ENCODE data around the gene MTCH2.
"Not testable (repeated sequence)": the region's sequence is repeated elsewhere in the genome, so short reads cannot be mapped to it uniquely, and the experiment has no call there.

The MTCH2 gene

DNA sequence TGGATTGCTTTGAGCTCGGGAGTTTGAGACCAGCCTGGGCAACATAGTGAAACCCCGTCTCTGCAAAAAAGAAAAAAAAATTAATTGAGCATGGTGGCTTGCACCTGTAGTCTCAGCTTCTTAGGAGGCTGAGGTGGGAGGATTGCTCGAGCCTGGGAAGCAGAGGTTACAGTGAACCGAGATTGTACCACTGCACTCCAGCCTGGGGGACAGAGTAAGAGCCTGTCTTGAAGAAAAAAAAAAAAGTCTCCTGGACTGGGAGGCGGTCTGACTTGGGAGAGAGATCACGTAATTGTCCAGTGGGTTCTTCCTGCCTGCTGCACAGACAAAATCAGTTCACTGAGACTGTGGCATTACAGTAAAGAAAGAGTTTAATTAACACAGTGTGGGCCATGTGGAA is 3.1 kb upstream of the MTCH2 start:
- DNase-seq, result no peak
- Histone ChIP-seq H3K36me3 (ENCODE audit: control insufficient read depth, insufficient read depth, low read length) (no peaks in the 10 kb centered on the region), H3K4me3 (ENCODE audit: insufficient read depth, low read depth, low read length, poor library complexity, severe bottlenecking) (no peak overlapping the region), H3K27ac (ENCODE audit: insufficient read depth, low read length, poor library complexity, severe bottlenecking) (no peak overlapping the region), H3K9me3 (ENCODE audit: control insufficient read depth, low read length) (no peaks in the 10 kb centered on the region), H3K4me1 (ENCODE audit: control insufficient read depth, insufficient read depth, low read length, poor library complexity, severe bottlenecking) (peaks cover 7% of the 10 kb centered on the region), H3K27me3 (replicated peaks; ENCODE audit: control insufficient read depth, insufficient read depth, low read length, poor library complexity, severe bottlenecking) (no peaks in the 10 kb centered on the region)

DNA sequence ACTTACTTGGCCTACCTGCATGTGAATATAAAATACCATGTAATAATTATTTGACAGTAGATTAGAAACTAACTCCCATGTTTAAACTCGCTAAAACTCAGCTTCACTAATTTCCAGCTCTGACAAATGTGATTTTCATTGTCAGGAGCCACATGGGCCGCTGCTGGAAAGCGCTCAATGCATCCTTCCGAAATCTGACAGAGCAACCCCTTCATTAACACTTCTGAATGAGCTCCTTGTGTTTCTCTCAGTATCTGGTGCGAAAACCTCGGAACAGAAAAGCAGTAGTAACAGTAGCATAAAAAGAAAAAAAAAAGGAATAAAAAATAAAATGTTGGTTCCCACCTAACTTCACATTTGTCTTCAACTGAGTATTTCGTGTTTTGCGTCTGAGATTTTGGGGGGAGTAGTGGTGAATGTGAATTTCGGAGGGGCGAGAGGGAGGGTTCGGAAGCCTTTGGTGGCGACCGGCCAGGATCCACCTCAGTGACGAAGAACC is 710 bp downstream of the MTCH2 start:
- Histone ChIP-seq H3K4me1 (ENCODE audit: control insufficient read depth, insufficient read depth, low read length, poor library complexity, severe bottlenecking) (peaks cover 7% of the 10 kb centered on the region), H3K27me3 (replicated peaks; ENCODE audit: control insufficient read depth, insufficient read depth, low read length, poor library complexity, severe bottlenecking) (no peaks in the 10 kb centered on the region), H3K36me3 (ENCODE audit: control insufficient read depth, insufficient read depth, low read length) (peaks cover 10% of the 10 kb centered on the region), H3K27ac (ENCODE audit: insufficient read depth, low read length, poor library complexity, severe bottlenecking) (peak overlapping the region; percentile 80), H3K4me3 (ENCODE audit: insufficient read depth, low read depth, low read length, poor library complexity, severe bottlenecking) (peak overlapping the region; percentile 66), H3K9me3 (ENCODE audit: control insufficient read depth, low read length) (no peaks in the 10 kb centered on the region)
- DNase-seq, result no peak

DNA sequence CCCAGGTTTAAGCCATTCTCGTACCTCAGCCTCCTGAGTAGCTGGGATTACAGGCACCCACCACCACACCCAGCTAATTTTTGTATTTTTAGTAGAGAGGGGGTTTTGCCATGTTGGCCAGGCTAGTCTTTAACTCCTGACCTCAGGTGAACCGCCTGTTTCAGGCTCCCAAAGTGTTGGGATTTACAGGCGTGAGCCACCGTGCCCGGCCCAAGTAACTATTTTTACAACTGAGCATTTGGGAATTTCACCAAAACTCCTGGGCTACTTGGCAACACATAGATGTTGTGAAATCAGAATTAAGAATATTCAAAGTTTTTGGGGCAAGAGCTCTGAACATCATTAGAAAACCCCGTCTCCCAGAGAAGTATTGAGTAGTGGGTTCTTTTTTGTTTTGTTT is 1.9 kb downstream of the MTCH2 start:
- H3K4me1 ChIP-seq (ENCODE audit: control insufficient read depth, insufficient read depth, low read length, poor library complexity, severe bottlenecking); H3K27me3 ChIP-seq (replicated peaks; ENCODE audit: control insufficient read depth, insufficient read depth, low read length, poor library complexity, severe bottlenecking); H3K27ac ChIP-seq (ENCODE audit: insufficient read depth, low read length, poor library complexity, severe bottlenecking); DNase-seq; H3K9me3 ChIP-seq (ENCODE audit: control insufficient read depth, low read length); H3K4me3 ChIP-seq (ENCODE audit: insufficient read depth, low read depth, low read length, poor library complexity, severe bottlenecking): not testable (repeated sequence)
- H3K36me3 ChIP-seq (ENCODE audit: control insufficient read depth, insufficient read depth, low read length), result peaks cover 11% of the 10 kb centered on the region

DNA sequence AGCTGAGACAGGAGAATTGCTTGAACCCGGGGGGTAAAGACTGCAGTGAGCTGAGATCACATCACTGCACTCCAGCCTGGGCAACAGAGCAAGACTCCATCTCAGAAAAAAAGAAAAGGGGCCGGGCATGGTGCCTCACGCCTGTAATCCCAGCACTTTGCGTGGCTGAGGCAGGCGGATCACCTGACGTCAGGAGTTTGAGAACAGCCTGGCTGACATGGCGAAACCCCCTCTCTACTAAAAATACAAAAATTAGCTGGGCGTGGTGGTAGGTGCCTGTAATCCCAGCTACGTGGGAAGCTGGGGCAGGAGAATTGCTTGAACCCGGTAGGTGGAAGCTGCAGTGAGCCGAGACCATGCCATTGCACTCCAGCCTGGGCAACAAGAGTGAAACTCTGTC is 6.0 kb downstream of the MTCH2 start:
- peaks cover 35% of the 10 kb centered on the region for H3K36me3 ChIP-seq (ENCODE audit: control insufficient read depth, insufficient read depth, low read length)
- H3K4me3 ChIP-seq (ENCODE audit: insufficient read depth, low read depth, low read length, poor library complexity, severe bottlenecking); H3K9me3 ChIP-seq (ENCODE audit: control insufficient read depth, low read length); DNase-seq; H3K27ac ChIP-seq (ENCODE audit: insufficient read depth, low read length, poor library complexity, severe bottlenecking); H3K27me3 ChIP-seq (replicated peaks; ENCODE audit: control insufficient read depth, insufficient read depth, low read length, poor library complexity, severe bottlenecking); H3K4me1 ChIP-seq (ENCODE audit: control insufficient read depth, insufficient read depth, low read length, poor library complexity, severe bottlenecking): not testable (repeated sequence)

DNA sequence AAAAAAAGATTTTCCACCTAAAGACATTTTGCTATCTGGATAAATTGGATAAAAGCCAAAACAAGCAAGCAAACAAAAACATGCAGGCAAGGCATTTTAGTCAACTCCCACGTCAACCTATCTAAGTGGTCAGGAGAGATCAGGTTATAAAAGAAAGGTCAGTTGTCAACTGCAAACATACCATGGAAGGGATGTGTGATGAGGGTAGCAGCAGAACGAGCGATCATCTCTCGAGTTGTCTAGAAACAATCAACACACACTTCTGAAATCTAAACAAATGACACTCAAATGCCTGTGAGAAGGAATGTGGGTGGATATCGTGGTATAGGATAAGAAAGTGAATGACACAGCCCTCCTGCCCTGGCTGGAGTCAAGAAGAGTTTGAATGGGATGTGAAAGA is 10.9 kb downstream of the MTCH2 start:
- DNase-seq, result no peak
- Histone ChIP-seq H3K4me1 (ENCODE audit: control insufficient read depth, insufficient read depth, low read length, poor library complexity, severe bottlenecking) (no peaks in the 10 kb centered on the region), H3K27ac (ENCODE audit: insufficient read depth, low read length, poor library complexity, severe bottlenecking) (no peak overlapping the region), H3K9me3 (ENCODE audit: control insufficient read depth, low read length) (no peaks in the 10 kb centered on the region), H3K36me3 (ENCODE audit: control insufficient read depth, insufficient read depth, low read length) (peaks cover 66% of the 10 kb centered on the region), H3K27me3 (replicated peaks; ENCODE audit: control insufficient read depth, insufficient read depth, low read length, poor library complexity, severe bottlenecking) (no peaks in the 10 kb centered on the region), H3K4me3 (ENCODE audit: insufficient read depth, low read depth, low read length, poor library complexity, severe bottlenecking) (no peak overlapping the region)

DNA sequence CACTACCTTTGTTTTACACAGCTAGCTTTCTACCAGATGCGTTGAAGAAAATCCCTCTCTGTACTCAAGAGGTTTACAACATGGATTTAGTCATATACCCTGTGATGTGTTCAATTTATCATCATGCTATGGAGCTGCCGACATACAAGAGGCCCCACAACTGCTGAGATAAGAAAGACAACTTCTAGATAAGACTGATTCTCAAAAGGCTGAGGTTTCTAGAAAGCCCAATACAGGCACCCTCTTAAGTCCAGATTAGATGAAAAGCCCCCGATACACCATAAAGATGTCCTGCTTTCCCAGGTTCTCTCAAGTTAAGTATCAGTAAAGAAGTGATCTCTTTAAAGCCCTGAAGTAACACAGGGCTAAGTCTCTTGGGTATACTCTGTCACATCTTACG is 14.3 kb downstream of the MTCH2 start:
- H3K4me1 ChIP-seq (ENCODE audit: control insufficient read depth, insufficient read depth, low read length, poor library complexity, severe bottlenecking), result no peaks in the 10 kb centered on the region
- peaks cover 66% of the 10 kb centered on the region for H3K36me3 ChIP-seq (ENCODE audit: control insufficient read depth, insufficient read depth, low read length)
- H3K27ac ChIP-seq (ENCODE audit: insufficient read depth, low read length, poor library complexity, severe bottlenecking), result no peak overlapping the region
- no peaks in the 10 kb centered on the region for H3K27me3 ChIP-seq (replicated peaks; ENCODE audit: control insufficient read depth, insufficient read depth, low read length, poor library complexity, severe bottlenecking)
- no peak overlapping the region for H3K4me3 ChIP-seq (ENCODE audit: insufficient read depth, low read depth, low read length, poor library complexity, severe bottlenecking)
- H3K9me3 ChIP-seq (ENCODE audit: control insufficient read depth, low read length), result no peaks in the 10 kb centered on the region
- no peak for DNase-seq

DNA sequence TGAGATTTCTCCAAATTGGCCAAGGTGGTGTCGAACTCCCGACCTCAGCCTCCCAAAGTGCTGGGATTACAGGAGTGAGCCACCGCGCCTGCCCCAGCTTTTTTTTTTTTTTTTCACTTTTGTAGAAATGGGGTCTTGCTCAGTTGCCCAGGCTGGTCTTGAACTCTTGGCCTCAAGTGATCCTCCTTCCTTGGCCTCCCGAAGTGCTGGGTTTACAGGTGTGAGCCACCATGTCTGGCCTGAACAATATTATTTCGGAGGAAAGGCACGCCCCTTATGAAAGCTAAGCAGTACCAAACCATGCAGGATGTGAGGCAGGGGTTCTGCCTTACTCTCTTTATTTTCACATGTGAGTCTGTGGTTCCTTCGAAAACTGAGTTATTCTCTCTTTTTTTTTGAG is 16.1 kb downstream of the MTCH2 start:
- no peak overlapping the region for H3K27ac ChIP-seq (ENCODE audit: insufficient read depth, low read length, poor library complexity, severe bottlenecking)
- DNase-seq, result no peak
- H3K4me3 ChIP-seq (ENCODE audit: insufficient read depth, low read depth, low read length, poor library complexity, severe bottlenecking), result no peak overlapping the region
- H3K4me1 ChIP-seq (ENCODE audit: control insufficient read depth, insufficient read depth, low read length, poor library complexity, severe bottlenecking), result no peaks in the 10 kb centered on the region
- H3K27me3 ChIP-seq (replicated peaks; ENCODE audit: control insufficient read depth, insufficient read depth, low read length, poor library complexity, severe bottlenecking), result no peaks in the 10 kb centered on the region
- H3K36me3 ChIP-seq (ENCODE audit: control insufficient read depth, insufficient read depth, low read length), result peaks cover 74% of the 10 kb centered on the region
- H3K9me3 ChIP-seq (ENCODE audit: control insufficient read depth, low read length), result no peaks in the 10 kb centered on the region

DNA sequence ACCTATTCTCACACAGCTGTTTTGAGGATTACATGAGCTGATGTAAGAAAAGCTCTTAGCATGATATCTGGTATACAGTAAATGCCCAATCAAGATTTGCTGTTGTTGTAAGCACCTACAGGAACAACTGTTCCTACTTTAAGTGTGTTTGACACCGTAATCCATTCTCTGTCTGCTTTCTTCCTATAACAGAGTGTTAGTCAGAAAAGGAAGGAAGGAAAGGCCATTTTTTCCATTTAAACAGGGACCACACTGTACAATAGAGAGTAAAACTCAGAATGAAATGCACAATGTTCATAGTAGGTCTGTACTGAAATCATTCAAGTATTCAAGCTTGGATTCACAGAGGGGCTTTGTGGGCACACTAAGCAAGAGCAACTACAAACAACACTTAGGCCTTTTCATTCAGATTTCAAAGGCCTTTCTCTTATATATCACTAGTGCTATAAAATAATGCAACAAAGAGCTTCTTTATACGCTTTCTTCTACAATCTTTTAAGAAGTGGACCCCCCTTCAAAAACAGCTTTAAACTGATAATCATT is 21.5 kb downstream of the MTCH2 start:
- H3K36me3 ChIP-seq (ENCODE audit: control insufficient read depth, insufficient read depth, low read length), result peaks cover 52% of the 10 kb centered on the region
- no peaks in the 10 kb centered on the region for H3K27me3 ChIP-seq (replicated peaks; ENCODE audit: control insufficient read depth, insufficient read depth, low read length, poor library complexity, severe bottlenecking)
- no peaks in the 10 kb centered on the region for H3K4me1 ChIP-seq (ENCODE audit: control insufficient read depth, insufficient read depth, low read length, poor library complexity, severe bottlenecking)
- H3K9me3 ChIP-seq (ENCODE audit: control insufficient read depth, low read length), result no peaks in the 10 kb centered on the region
- no peak overlapping the region for H3K27ac ChIP-seq (ENCODE audit: insufficient read depth, low read length, poor library complexity, severe bottlenecking)
- DNase-seq, result no peak
- no peak overlapping the region for H3K4me3 ChIP-seq (ENCODE audit: insufficient read depth, low read depth, low read length, poor library complexity, severe bottlenecking)

DNA sequence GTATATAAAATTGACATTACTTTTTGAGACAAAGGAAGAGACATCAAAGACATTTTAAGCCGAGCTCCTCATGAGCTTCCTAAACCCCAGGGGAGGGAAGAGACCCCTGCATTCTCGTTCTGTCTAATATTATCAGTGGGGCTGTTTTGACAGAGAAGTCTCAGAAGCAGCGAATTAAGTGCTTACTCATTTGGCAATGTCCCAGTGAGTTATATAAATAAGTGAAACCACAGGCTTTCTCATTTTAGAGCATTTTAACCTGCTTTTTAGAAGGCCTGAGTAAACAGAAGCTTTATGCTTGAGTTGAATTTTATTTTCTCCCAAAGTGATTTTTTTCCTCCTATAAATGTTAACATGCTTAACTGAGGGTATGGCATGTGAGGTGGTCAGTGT is 24.9 kb downstream of the MTCH2 start:
- peaks cover 33% of the 10 kb centered on the region for H3K36me3 ChIP-seq (ENCODE audit: control insufficient read depth, insufficient read depth, low read length)

DNA sequence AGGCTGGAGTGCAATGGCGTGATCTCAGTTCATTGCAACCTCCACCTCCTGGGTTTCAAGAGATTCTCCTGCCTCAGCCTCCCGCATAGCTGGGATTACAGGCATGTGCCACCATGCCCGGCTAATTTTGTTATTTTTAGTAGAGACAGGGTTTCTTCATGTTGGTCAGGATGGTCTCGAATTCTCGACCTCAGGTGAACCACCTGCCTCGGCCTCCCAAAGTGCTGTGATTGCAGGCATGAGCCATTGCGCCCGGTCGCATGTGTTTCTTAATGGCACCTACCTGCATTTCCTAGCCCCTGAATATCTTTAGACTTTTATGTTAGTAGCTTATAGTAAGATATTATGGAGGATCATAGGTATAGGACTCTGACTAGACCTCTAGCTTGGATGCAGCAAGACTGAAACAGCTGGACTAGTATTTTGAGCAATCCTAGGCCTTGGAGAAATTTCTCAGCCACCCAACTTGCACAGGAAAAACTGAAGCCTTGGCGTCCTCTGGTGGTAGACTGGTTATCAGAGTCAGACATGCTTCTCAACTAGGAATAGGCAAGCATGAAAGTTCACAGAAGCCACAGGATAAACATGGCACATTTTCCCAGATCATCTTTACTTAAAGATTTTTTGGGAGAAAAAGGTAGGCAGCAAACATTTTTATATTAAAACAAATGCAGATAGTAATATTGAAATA is 25.5 kb downstream of the MTCH2 start:
- Histone ChIP-seq H3K36me3 (ENCODE audit: control insufficient read depth, insufficient read depth, low read length) (peaks cover 28% of the 10 kb centered on the region), H3K4me1 (ENCODE audit: control insufficient read depth, insufficient read depth, low read length, poor library complexity, severe bottlenecking) (no peaks in the 10 kb centered on the region), H3K9me3 (ENCODE audit: control insufficient read depth, low read length) (no peaks in the 10 kb centered on the region), H3K27me3 (replicated peaks; ENCODE audit: control insufficient read depth, insufficient read depth, low read length, poor library complexity, severe bottlenecking) (no peaks in the 10 kb centered on the region), H3K27ac (ENCODE audit: insufficient read depth, low read length, poor library complexity, severe bottlenecking) (no peak overlapping the region), H3K4me3 (ENCODE audit: insufficient read depth, low read depth, low read length, poor library complexity, severe bottlenecking) (no peak overlapping the region)
- no peak for DNase-seq

More for the DNA sequence above, 24.9 kb downstream of the MTCH2 start:
- Histone ChIP-seq H3K27ac (ENCODE audit: insufficient read depth, low read length, poor library complexity, severe bottlenecking) (no peak overlapping the region), H3K9me3 (ENCODE audit: control insufficient read depth, low read length) (no peaks in the 10 kb centered on the region), H3K4me1 (ENCODE audit: control insufficient read depth, insufficient read depth, low read length, poor library complexity, severe bottlenecking) (no peaks in the 10 kb centered on the region), H3K27me3 (replicated peaks; ENCODE audit: control insufficient read depth, insufficient read depth, low read length, poor library complexity, severe bottlenecking) (no peaks in the 10 kb centered on the region), H3K4me3 (ENCODE audit: insufficient read depth, low read depth, low read length, poor library complexity, severe bottlenecking) (no peak overlapping the region)
- no peak for DNase-seq

Data from effector memory CD4-positive, alpha-beta T cell (primary cell).